Loucy (cell line): ENCODE measurements around the gene IGFBP5.

ENCODE experiments used
- H2AFZ ChIP-seq: fragments of 200-600 bp; sonication (generic); 2 replicates; pipeline ENCODE4 v1.6.0; 2016; ENCODE audit warnings: antibody characterized with exemption, mild to moderate bottlenecking, low read length, moderate library complexity
- H3F3A ChIP-seq: fragments of 200-600 bp; 2 replicates; pipeline ENCODE4 v1.6.0; 2016; ENCODE audit warnings: antibody characterized with exemption, low read depth, mild to moderate bottlenecking
- H3K27me3 ChIP-seq: fragments of 200-600 bp; sonication (generic); 2 replicates; pipeline ENCODE4 v1.6.1; 2014; ENCODE audit warnings: low read length, mild to moderate bottlenecking; ENCODE audit not compliant: insufficient read depth, poor library complexity, severe bottlenecking
- H3K36me3 ChIP-seq: fragments of 200-600 bp; sonication (generic); 2 replicates; pipeline ENCODE4 v1.6.1; 2016; ENCODE audit warnings: low read length; ENCODE audit not compliant: insufficient read depth
- H3K4me1 ChIP-seq: fragments of 200-600 bp; sonication (generic); 2 replicates; pipeline ENCODE4 v1.5.1; 2014; ENCODE audit warnings: low read length, mild to moderate bottlenecking; ENCODE audit not compliant: insufficient read depth, poor library complexity, severe bottlenecking
- H3K4me2 ChIP-seq: fragments of 200-600 bp; sonication (generic); 2 replicates; pipeline ENCODE4 v1.6.0; 2014; ENCODE audit warnings: antibody characterized with exemption, low read length, low read depth, mild to moderate bottlenecking; ENCODE audit not compliant: poor library complexity, severe bottlenecking
- H3K4me3 ChIP-seq: fragments of 200-600 bp; sonication (generic); 2 replicates; pipeline ENCODE4 v1.5.1; 2014; ENCODE audit warnings: low read length, mild to moderate bottlenecking, mixed read lengths; ENCODE audit not compliant: poor library complexity, severe bottlenecking
- H3K79me2 ChIP-seq: fragments of 200-600 bp; sonication (generic); 2 replicates; pipeline ENCODE4 v1.6.1; 2014; ENCODE audit warnings: low read length; ENCODE audit not compliant: insufficient read depth
- H3K9ac ChIP-seq: fragments of 200-600 bp; sonication (generic); 2 replicates; pipeline ENCODE4 v1.6.0; 2014; ENCODE audit warnings: mild to moderate bottlenecking, low read depth, low read length, moderate library complexity; ENCODE audit not compliant: poor library complexity, severe bottlenecking
- H3K9me2 ChIP-seq: fragments of 200-600 bp; sonication (generic); replicated peaks from 2 replicates; pipeline ENCODE4 v1.6.1; 2016; ENCODE audit warnings: low read depth, low read length, mixed read lengths
- H3K9me3 ChIP-seq: fragments of 200-600 bp; sonication (generic); 2 replicates; pipeline ENCODE4 v1.6.1; 2014; ENCODE audit warnings: mild to moderate bottlenecking, antibody characterized with exemption, low read length, low read depth; ENCODE audit not compliant: insufficient read depth
- H4K20me1 ChIP-seq: fragments of 200-600 bp; sonication (generic); 2 replicates; pipeline ENCODE4 v1.6.0; 2014; ENCODE audit warnings: antibody characterized with exemption, low read length, mild to moderate bottlenecking; ENCODE audit not compliant: insufficient read depth, poor library complexity, severe bottlenecking
- EZH2phosphoT487 ChIP-seq: fragments of 200-600 bp; IDR thresholded peaks from 2 replicates; pipeline ENCODE4 v1.6.1; 2018; ENCODE audit warnings: antibody characterized with exemption, mild to moderate bottlenecking, moderate library complexity, borderline replicate concordance
- TF ChIP-seq, protein P1 (sequence below): fragments of 200-600 bp; sonication (generic); conservative IDR thresholded peaks from 2 replicates; pipeline ENCODE4 v1.5.1; 2014; ENCODE audit warnings: mild to moderate bottlenecking, antibody characterized with exemption, low read length

The IGFBP5 gene

DNA sequence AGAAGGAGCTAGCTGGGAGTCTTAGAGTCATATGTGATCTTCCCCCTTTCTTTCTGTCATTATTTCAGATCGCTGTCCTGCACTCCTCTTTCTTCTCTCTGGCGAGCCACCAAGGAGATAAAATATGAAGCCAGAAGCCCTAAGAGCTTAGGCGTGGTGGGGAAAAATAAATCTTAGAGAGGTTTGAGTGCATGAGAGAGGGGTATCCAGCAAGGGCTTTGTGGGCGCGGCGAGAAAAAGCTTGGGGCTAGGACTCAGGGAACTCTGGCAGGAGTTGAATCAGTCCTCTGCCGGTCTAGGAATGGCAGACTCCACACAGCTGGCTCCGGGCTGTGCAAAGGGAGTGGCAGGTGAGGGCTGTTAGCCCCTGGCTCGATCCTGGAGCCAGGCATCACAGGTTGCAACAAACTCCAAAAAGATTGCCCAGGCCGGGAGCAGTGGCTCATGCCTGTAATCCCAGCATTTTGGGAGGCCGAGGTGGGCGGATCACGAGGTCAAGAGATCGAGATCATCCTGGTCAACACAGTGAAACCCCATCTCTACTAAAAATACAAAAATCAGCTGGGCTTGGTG is 20.1 kb upstream of the IGFBP5 start:
- no peaks in the 10 kb centered on the region for H3K9me3 ChIP-seq
- H3K4me1 ChIP-seq: no peaks in the 10 kb centered on the region
- no peak overlapping the region for H3K9ac ChIP-seq
- no peaks in the 10 kb centered on the region for H3K79me2 ChIP-seq
- no peak overlapping the region for H3K4me2 ChIP-seq
- H3F3A ChIP-seq: no peaks in the 10 kb centered on the region
- no peaks in the 10 kb centered on the region for H4K20me1 ChIP-seq
- no peaks in the 10 kb centered on the region for H3K36me3 ChIP-seq
- no peak overlapping the region for H3K4me3 ChIP-seq
- H2AFZ ChIP-seq: no peak overlapping the region
- H3K9me2 ChIP-seq: no peaks in the 10 kb centered on the region
- H3K27me3 ChIP-seq: no peaks in the 10 kb centered on the region
- TF ChIP-seq, protein P1, sequence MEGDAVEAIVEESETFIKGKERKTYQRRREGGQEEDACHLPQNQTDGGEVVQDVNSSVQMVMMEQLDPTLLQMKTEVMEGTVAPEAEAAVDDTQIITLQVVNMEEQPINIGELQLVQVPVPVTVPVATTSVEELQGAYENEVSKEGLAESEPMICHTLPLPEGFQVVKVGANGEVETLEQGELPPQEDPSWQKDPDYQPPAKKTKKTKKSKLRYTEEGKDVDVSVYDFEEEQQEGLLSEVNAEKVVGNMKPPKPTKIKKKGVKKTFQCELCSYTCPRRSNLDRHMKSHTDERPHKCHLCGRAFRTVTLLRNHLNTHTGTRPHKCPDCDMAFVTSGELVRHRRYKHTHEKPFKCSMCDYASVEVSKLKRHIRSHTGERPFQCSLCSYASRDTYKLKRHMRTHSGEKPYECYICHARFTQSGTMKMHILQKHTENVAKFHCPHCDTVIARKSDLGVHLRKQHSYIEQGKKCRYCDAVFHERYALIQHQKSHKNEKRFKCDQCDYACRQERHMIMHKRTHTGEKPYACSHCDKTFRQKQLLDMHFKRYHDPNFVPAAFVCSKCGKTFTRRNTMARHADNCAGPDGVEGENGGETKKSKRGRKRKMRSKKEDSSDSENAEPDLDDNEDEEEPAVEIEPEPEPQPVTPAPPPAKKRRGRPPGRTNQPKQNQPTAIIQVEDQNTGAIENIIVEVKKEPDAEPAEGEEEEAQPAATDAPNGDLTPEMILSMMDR: no peak
- no peak for TF ChIP-seq EZH2phosphoT487

DNA sequence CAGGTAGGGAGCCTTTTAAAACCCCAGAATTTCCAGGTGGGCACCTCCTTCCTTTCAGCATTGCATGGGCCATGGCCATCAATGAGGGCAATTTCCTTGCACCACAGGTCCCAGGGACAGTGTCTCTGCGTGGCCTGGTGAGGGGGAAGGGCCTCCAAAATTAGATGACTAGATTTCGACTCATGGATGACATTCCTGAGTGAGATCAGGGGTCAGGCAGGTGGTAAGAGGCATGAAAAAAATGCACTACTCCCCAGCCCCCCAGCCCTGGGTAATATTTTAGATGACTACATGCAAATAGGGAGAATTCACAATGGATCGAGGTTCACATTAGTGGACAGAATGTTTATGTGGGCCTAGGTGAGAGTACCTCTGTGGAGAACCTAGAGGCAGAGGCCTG is 19.0 kb upstream of the IGFBP5 start:
- Histone ChIP-seq H3K4me2 (no peak overlapping the region), H3K79me2 (no peaks in the 10 kb centered on the region), H4K20me1 (no peaks in the 10 kb centered on the region), H3K4me3 (no peak overlapping the region), H3F3A (no peaks in the 10 kb centered on the region), H3K9me2 (no peaks in the 10 kb centered on the region), H3K4me1 (no peaks in the 10 kb centered on the region), H3K9me3 (no peaks in the 10 kb centered on the region), H3K27me3 (no peaks in the 10 kb centered on the region), H3K9ac (no peak overlapping the region), H2AFZ (no peak overlapping the region), H3K36me3 (no peaks in the 10 kb centered on the region)
- TF ChIP-seq EZH2phosphoT487: no peak
- TF ChIP-seq, protein P1: no peak

DNA sequence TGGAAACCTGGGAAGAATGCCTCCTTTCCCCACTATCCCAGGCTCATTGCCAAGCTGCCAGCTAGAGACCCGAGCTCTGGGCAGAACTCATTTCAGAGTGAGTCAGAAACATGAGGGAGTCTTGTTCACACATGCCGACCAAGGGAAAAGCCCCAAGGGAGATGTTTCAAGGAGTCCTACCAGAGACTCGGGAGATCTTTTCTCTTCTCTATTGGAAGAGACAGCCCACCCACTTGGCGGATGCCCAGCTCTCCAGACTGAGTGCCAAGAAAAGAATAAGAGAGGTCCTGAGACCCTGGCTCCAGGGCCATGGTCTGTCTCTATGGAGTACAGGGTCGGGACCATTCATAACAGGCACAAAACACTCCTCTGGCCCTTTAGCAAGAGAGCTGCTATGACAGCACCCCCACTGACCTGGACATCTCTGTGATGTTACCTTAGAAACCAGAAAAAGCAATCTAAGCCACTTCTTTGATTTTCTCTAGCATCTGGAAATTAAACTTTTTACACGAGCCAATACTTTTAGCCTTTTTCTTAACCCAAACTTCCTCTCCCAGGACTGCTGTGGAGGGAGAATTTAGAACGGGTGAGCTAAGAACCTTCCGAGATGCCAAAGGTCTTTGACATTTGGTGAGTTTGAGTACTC is 18.5 kb upstream of the IGFBP5 start:
- no peaks in the 10 kb centered on the region for H3F3A ChIP-seq
- H4K20me1 ChIP-seq: no peaks in the 10 kb centered on the region
- H3K4me2 ChIP-seq: no peak overlapping the region
- H3K9ac ChIP-seq: no peak overlapping the region
- no peaks in the 10 kb centered on the region for H3K9me3 ChIP-seq
- no peaks in the 10 kb centered on the region for H3K9me2 ChIP-seq
- no peaks in the 10 kb centered on the region for H3K4me1 ChIP-seq
- H3K27me3 ChIP-seq: no peaks in the 10 kb centered on the region
- no peaks in the 10 kb centered on the region for H3K36me3 ChIP-seq
- no peak overlapping the region for H2AFZ ChIP-seq
- no peaks in the 10 kb centered on the region for H3K79me2 ChIP-seq
- TF ChIP-seq EZH2phosphoT487: no peak
- TF ChIP-seq, protein P1: no peak
- H3K4me3 ChIP-seq: no peak overlapping the region
